ENCODE measurements around the gene KRTAP5-2.
"Not testable (repeated sequence)": the region's sequence is repeated elsewhere in the genome, so short reads cannot be mapped to it uniquely, and the experiment has no call there.

KRTAP5-2 gene

GRCh38 chr11:1601663-1602062 lies 3.6 kb upstream of the KRTAP5-2 start:
- H2BK15ac ChIP-seq (replicated peaks; ENCODE audit: low read depth); H3K79me2 ChIP-seq (ENCODE audit: control insufficient read depth, insufficient read depth, low read length): not testable (repeated sequence)

GRCh38 chr11:1600626-1601025 lies 2.5 kb upstream of the KRTAP5-2 start:
- Histone ChIP-seq H3K27me3 (ENCODE audit: insufficient read depth, low read length, poor library complexity) (no peaks in the 10 kb centered on the region), H4K8ac (ENCODE audit: low read depth, low read length) (no peak overlapping the region), H3K4ac (ENCODE audit: low read depth, low read length) (no peak overlapping the region), H3K27ac (ENCODE audit: low read depth, low read length) (no peak overlapping the region), H3K79me1 (ENCODE audit: low read length) (no peaks in the 10 kb centered on the region), H3K4me2 (ENCODE audit: low read length) (no peak overlapping the region), H3K9ac (ENCODE audit: low read length) (no peak overlapping the region), H3K4me3 (ENCODE audit: low read length) (no peak overlapping the region), H3K23ac (ENCODE audit: low read length) (no peak overlapping the region), H3K79me2 (ENCODE audit: control insufficient read depth, insufficient read depth, low read length) (no peaks in the 10 kb centered on the region), H3K56ac (ENCODE audit: low read length) (no peak overlapping the region), H2AK5ac (ENCODE audit: low read length) (no peak overlapping the region), H3K18ac (ENCODE audit: low read length) (no peak overlapping the region), H2BK5ac (ENCODE audit: low read length) (no peak overlapping the region), H2BK15ac (replicated peaks; ENCODE audit: low read depth) (no peak overlapping the region), H2BK120ac (ENCODE audit: low read depth, low read length) (no peak overlapping the region), H4K5ac (ENCODE audit: low read length) (no peak overlapping the region), H3K36me3 (ENCODE audit: control insufficient read depth, insufficient read depth, low read length) (no peaks in the 10 kb centered on the region), H3K4me1 (ENCODE audit: control insufficient read depth, low read depth, low read length) (no peaks in the 10 kb centered on the region)
- DNase-seq, result no peak
- no CpG with 5 or more reads among the region's 5 CpGs for WGBS (ENCODE audit: extremely low coverage, insufficient coverage, low lambda C conversion rate)

More at GRCh38 chr11:1601663-1602062, 3.6 kb upstream of the KRTAP5-2 start:
- H3K56ac ChIP-seq (ENCODE audit: low read length); H3K9ac ChIP-seq (ENCODE audit: low read length); H3K79me1 ChIP-seq (ENCODE audit: low read length); H2BK5ac ChIP-seq (ENCODE audit: low read length); H2BK120ac ChIP-seq (ENCODE audit: low read depth, low read length); H4K8ac ChIP-seq (ENCODE audit: low read depth, low read length); H3K23ac ChIP-seq (ENCODE audit: low read length); H3K27me3 ChIP-seq (ENCODE audit: insufficient read depth, low read length, poor library complexity); H3K4me2 ChIP-seq (ENCODE audit: low read length); DNase-seq; H3K4ac ChIP-seq (ENCODE audit: low read depth, low read length); H4K5ac ChIP-seq (ENCODE audit: low read length); H3K18ac ChIP-seq (ENCODE audit: low read length); H3K4me3 ChIP-seq (ENCODE audit: low read length); H3K27ac ChIP-seq (ENCODE audit: low read depth, low read length); H2AK5ac ChIP-seq (ENCODE audit: low read length); H3K36me3 ChIP-seq (ENCODE audit: control insufficient read depth, insufficient read depth, low read length); H3K4me1 ChIP-seq (ENCODE audit: control insufficient read depth, low read depth, low read length): not testable (repeated sequence)
- no CpG with 5 or more reads among the region's 3 CpGs for WGBS (ENCODE audit: extremely low coverage, insufficient coverage, low lambda C conversion rate)

- H3K79me1 ChIP-seq (ENCODE audit: low read length), result no peaks in the 10 kb centered on the region
- no CpG with 5 or more reads among the region's 6 CpGs for WGBS (ENCODE audit: extremely low coverage, insufficient coverage, low lambda C conversion rate)
- H3K4me1 ChIP-seq (ENCODE audit: control insufficient read depth, low read depth, low read length), result no peaks in the 10 kb centered on the region
- H2AK5ac ChIP-seq (ENCODE audit: low read length), result no peak overlapping the region
- H3K27me3 ChIP-seq (ENCODE audit: insufficient read depth, low read length, poor library complexity), result no peaks in the 10 kb centered on the region
- DNase-seq, result no peak
- no peak overlapping the region for H3K27ac ChIP-seq (ENCODE audit: low read depth, low read length)
- H2BK15ac ChIP-seq (replicated peaks; ENCODE audit: low read depth), result no peak overlapping the region
- H3K56ac ChIP-seq (ENCODE audit: low read length), result no peak overlapping the region
- H4K8ac ChIP-seq (ENCODE audit: low read depth, low read length), result no peak overlapping the region
- H3K23ac ChIP-seq (ENCODE audit: low read length), result no peak overlapping the region
- H3K4ac ChIP-seq (ENCODE audit: low read depth, low read length), result no peak overlapping the region
- no peak overlapping the region for H3K4me3 ChIP-seq (ENCODE audit: low read length)
- no peaks in the 10 kb centered on the region for H3K79me2 ChIP-seq (ENCODE audit: control insufficient read depth, insufficient read depth, low read length)
- H2BK5ac ChIP-seq (ENCODE audit: low read length), result no peak overlapping the region
- no peaks in the 10 kb centered on the region for H3K36me3 ChIP-seq (ENCODE audit: control insufficient read depth, insufficient read depth, low read length)
- no peak overlapping the region for H3K9ac ChIP-seq (ENCODE audit: low read length)
- H3K18ac ChIP-seq (ENCODE audit: low read length), result no peak overlapping the region
- no peak overlapping the region for H3K4me2 ChIP-seq (ENCODE audit: low read length)
- H4K5ac ChIP-seq (ENCODE audit: low read length), result no peak overlapping the region
- no peak overlapping the region for H2BK120ac ChIP-seq (ENCODE audit: low read depth, low read length)
These were observed 722 bp upstream of the KRTAP5-2 start for GRCh38 chr11:1598816-1599215.

- H3K36me3 ChIP-seq (ENCODE audit: control insufficient read depth, insufficient read depth, low read length); DNase-seq; H2BK15ac ChIP-seq (replicated peaks; ENCODE audit: low read depth); H3K27me3 ChIP-seq (ENCODE audit: insufficient read depth, low read length, poor library complexity); H3K79me1 ChIP-seq (ENCODE audit: low read length); H3K56ac ChIP-seq (ENCODE audit: low read length); H3K23ac ChIP-seq (ENCODE audit: low read length); H3K4ac ChIP-seq (ENCODE audit: low read depth, low read length); H3K4me1 ChIP-seq (ENCODE audit: control insufficient read depth, low read depth, low read length); H3K4me2 ChIP-seq (ENCODE audit: low read length); H3K18ac ChIP-seq (ENCODE audit: low read length); H3K79me2 ChIP-seq (ENCODE audit: control insufficient read depth, insufficient read depth, low read length); H3K27ac ChIP-seq (ENCODE audit: low read depth, low read length); H2AK5ac ChIP-seq (ENCODE audit: low read length); H2BK5ac ChIP-seq (ENCODE audit: low read length); H3K4me3 ChIP-seq (ENCODE audit: low read length); H3K9ac ChIP-seq (ENCODE audit: low read length); H2BK120ac ChIP-seq (ENCODE audit: low read depth, low read length); H4K8ac ChIP-seq (ENCODE audit: low read depth, low read length); H4K5ac ChIP-seq (ENCODE audit: low read length): not testable (repeated sequence)
- WGBS (ENCODE audit: extremely low coverage, insufficient coverage, low lambda C conversion rate), result no CpG with 5 or more reads among the region's 3 CpGs
These were observed 312 bp upstream of the KRTAP5-2 start for GRCh38 chr11:1598406-1598805.

GRCh38 chr11:1597331-1597993 lies 632 bp downstream of the KRTAP5-2 start:
- H3K36me3 ChIP-seq (ENCODE audit: control insufficient read depth, insufficient read depth, low read length), result no peaks in the 10 kb centered on the region
- H3K79me1 ChIP-seq (ENCODE audit: low read length), result no peaks in the 10 kb centered on the region
- DNase-seq, result no peak
- no peak overlapping the region for H3K56ac ChIP-seq (ENCODE audit: low read length)
- H3K18ac ChIP-seq (ENCODE audit: low read length), result no peak overlapping the region
- no peak overlapping the region for H3K23ac ChIP-seq (ENCODE audit: low read length)
- H2BK120ac ChIP-seq (ENCODE audit: low read depth, low read length), result no peak overlapping the region
- no peak overlapping the region for H2BK5ac ChIP-seq (ENCODE audit: low read length)
- H3K27me3 ChIP-seq (ENCODE audit: insufficient read depth, low read length, poor library complexity), result no peaks in the 10 kb centered on the region
- H3K9ac ChIP-seq (ENCODE audit: low read length), result no peak overlapping the region
- H3K4me1 ChIP-seq (ENCODE audit: control insufficient read depth, low read depth, low read length), result no peaks in the 10 kb centered on the region
- H3K79me2 ChIP-seq (ENCODE audit: control insufficient read depth, insufficient read depth, low read length), result no peaks in the 10 kb centered on the region
- H4K5ac ChIP-seq (ENCODE audit: low read length), result no peak overlapping the region
- no peak overlapping the region for H3K4me2 ChIP-seq (ENCODE audit: low read length)
- H3K27ac ChIP-seq (ENCODE audit: low read depth, low read length), result no peak overlapping the region
- H4K8ac ChIP-seq (ENCODE audit: low read depth, low read length), result no peak overlapping the region
- no peak overlapping the region for H2BK15ac ChIP-seq (replicated peaks; ENCODE audit: low read depth)
- no CpG with 5 or more reads among the region's 10 CpGs for WGBS (ENCODE audit: extremely low coverage, insufficient coverage, low lambda C conversion rate)
- H2AK5ac ChIP-seq (ENCODE audit: low read length), result no peak overlapping the region
- H3K4me3 ChIP-seq (ENCODE audit: low read length), result no peak overlapping the region
- no peak overlapping the region for H3K4ac ChIP-seq (ENCODE audit: low read depth, low read length)

GRCh38 chr11:1596576-1597121 lies 1.4 kb downstream of the KRTAP5-2 start:
- not testable (repeated sequence) for DNase-seq; H3K23ac ChIP-seq (ENCODE audit: low read length); H3K27me3 ChIP-seq (ENCODE audit: insufficient read depth, low read length, poor library complexity); H4K5ac ChIP-seq (ENCODE audit: low read length); H3K27ac ChIP-seq (ENCODE audit: low read depth, low read length); H3K4me3 ChIP-seq (ENCODE audit: low read length); H3K79me2 ChIP-seq (ENCODE audit: control insufficient read depth, insufficient read depth, low read length); H4K8ac ChIP-seq (ENCODE audit: low read depth, low read length); H3K9ac ChIP-seq (ENCODE audit: low read length); H2BK15ac ChIP-seq (replicated peaks; ENCODE audit: low read depth); H2BK5ac ChIP-seq (ENCODE audit: low read length); H3K4ac ChIP-seq (ENCODE audit: low read depth, low read length); H3K36me3 ChIP-seq (ENCODE audit: control insufficient read depth, insufficient read depth, low read length); H3K4me2 ChIP-seq (ENCODE audit: low read length); H2AK5ac ChIP-seq (ENCODE audit: low read length); H3K79me1 ChIP-seq (ENCODE audit: low read length); H3K4me1 ChIP-seq (ENCODE audit: control insufficient read depth, low read depth, low read length); H3K18ac ChIP-seq (ENCODE audit: low read length); H2BK120ac ChIP-seq (ENCODE audit: low read depth, low read length)
- no CpG with 5 or more reads among the region's 19 CpGs for WGBS (ENCODE audit: extremely low coverage, insufficient coverage, low lambda C conversion rate)
- peak overlapping the region; percentile 10 for H3K56ac ChIP-seq (ENCODE audit: low read length)

All from mesendoderm (in vitro differentiated cells).